ENCODE measurements around the gene SLC2A1.

The SLC2A1 gene

GRCh38 chr1:42887366-42887765 is 71.3 kb downstream of the SLC2A1 start:
- no peak overlapping the region for H3K23ac ChIP-seq (ENCODE audit: low read length)
- H2BK15ac ChIP-seq (replicated peaks; ENCODE audit: low read depth): no peak overlapping the region
- no peak overlapping the region for H3K4ac ChIP-seq (ENCODE audit: low read depth, low read length)
- no peak overlapping the region for H3K18ac ChIP-seq (ENCODE audit: low read length)
- no peaks in the 10 kb centered on the region for H3K36me3 ChIP-seq (ENCODE audit: control insufficient read depth, insufficient read depth, low read length)
- no peak overlapping the region for H2AK5ac ChIP-seq (ENCODE audit: low read length)
- no peak overlapping the region for H3K27ac ChIP-seq (ENCODE audit: low read depth, low read length)
- no peak overlapping the region for H4K5ac ChIP-seq (ENCODE audit: low read length)
- no peak overlapping the region for H4K8ac ChIP-seq (ENCODE audit: low read depth, low read length)
- DNase-seq: no peak
- no peak overlapping the region for H3K56ac ChIP-seq (ENCODE audit: low read length)
- H3K9ac ChIP-seq (ENCODE audit: low read length): no peak overlapping the region
- no peaks in the 10 kb centered on the region for H3K27me3 ChIP-seq (ENCODE audit: insufficient read depth, low read length, poor library complexity)
- no peak overlapping the region for H2BK120ac ChIP-seq (ENCODE audit: low read depth, low read length)
- no peaks in the 10 kb centered on the region for H3K79me1 ChIP-seq (ENCODE audit: low read length)
- no peak overlapping the region for H3K4me2 ChIP-seq (ENCODE audit: low read length)
- no peaks in the 10 kb centered on the region for H3K79me2 ChIP-seq (ENCODE audit: control insufficient read depth, insufficient read depth, low read length)
- WGBS (ENCODE audit: extremely low coverage, insufficient coverage, low lambda C conversion rate): no CpG with 5 or more reads among the region's 20 CpGs
- no peak overlapping the region for H2BK5ac ChIP-seq (ENCODE audit: low read length)
- H3K4me3 ChIP-seq (ENCODE audit: low read length): no peak overlapping the region
- H3K4me1 ChIP-seq (ENCODE audit: control insufficient read depth, low read depth, low read length): no peaks in the 10 kb centered on the region

GRCh38 chr1:42886800-42887199 is 71.9 kb downstream of the SLC2A1 start:
- Histone ChIP-seq H3K27me3 (ENCODE audit: insufficient read depth, low read length, poor library complexity) (no peaks in the 10 kb centered on the region), H2BK5ac (ENCODE audit: low read length) (no peak overlapping the region), H3K4me3 (ENCODE audit: low read length) (no peak overlapping the region), H3K27ac (ENCODE audit: low read depth, low read length) (no peak overlapping the region), H3K4me2 (ENCODE audit: low read length) (no peak overlapping the region), H2BK120ac (ENCODE audit: low read depth, low read length) (no peak overlapping the region), H2BK15ac (replicated peaks; ENCODE audit: low read depth) (no peak overlapping the region), H3K4me1 (ENCODE audit: control insufficient read depth, low read depth, low read length) (no peaks in the 10 kb centered on the region), H3K18ac (ENCODE audit: low read length) (no peak overlapping the region), H3K56ac (ENCODE audit: low read length) (no peak overlapping the region), H4K5ac (ENCODE audit: low read length) (no peak overlapping the region), H3K9ac (ENCODE audit: low read length) (no peak overlapping the region), H4K8ac (ENCODE audit: low read depth, low read length) (no peak overlapping the region), H2AK5ac (ENCODE audit: low read length) (no peak overlapping the region), H3K4ac (ENCODE audit: low read depth, low read length) (no peak overlapping the region), H3K79me2 (ENCODE audit: control insufficient read depth, insufficient read depth, low read length) (no peaks in the 10 kb centered on the region), H3K36me3 (ENCODE audit: control insufficient read depth, insufficient read depth, low read length) (no peaks in the 10 kb centered on the region), H3K23ac (ENCODE audit: low read length) (no peak overlapping the region), H3K79me1 (ENCODE audit: low read length) (no peaks in the 10 kb centered on the region)
- DNase-seq: no peak
- no CpG with 5 or more reads among the region's 21 CpGs for WGBS (ENCODE audit: extremely low coverage, insufficient coverage, low lambda C conversion rate)

GRCh38 chr1:42886046-42886739 is 72.5 kb downstream of the SLC2A1 start:
- H3K27me3 ChIP-seq (ENCODE audit: insufficient read depth, low read length, poor library complexity): no peaks in the 10 kb centered on the region
- no peak overlapping the region for H3K27ac ChIP-seq (ENCODE audit: low read depth, low read length)
- H4K5ac ChIP-seq (ENCODE audit: low read length): no peak overlapping the region
- no peak overlapping the region for H3K4me3 ChIP-seq (ENCODE audit: low read length)
- no peaks in the 10 kb centered on the region for H3K79me1 ChIP-seq (ENCODE audit: low read length)
- no peaks in the 10 kb centered on the region for H3K36me3 ChIP-seq (ENCODE audit: control insufficient read depth, insufficient read depth, low read length)
- H3K23ac ChIP-seq (ENCODE audit: low read length): no peak overlapping the region
- H2BK5ac ChIP-seq (ENCODE audit: low read length): no peak overlapping the region
- WGBS (ENCODE audit: extremely low coverage, insufficient coverage, low lambda C conversion rate): no CpG with 5 or more reads among the region's 16 CpGs
- H3K4ac ChIP-seq (ENCODE audit: low read depth, low read length): no peak overlapping the region
- H2BK15ac ChIP-seq (replicated peaks; ENCODE audit: low read depth): no peak overlapping the region
- no peaks in the 10 kb centered on the region for H3K4me1 ChIP-seq (ENCODE audit: control insufficient read depth, low read depth, low read length)
- no peak overlapping the region for H3K9ac ChIP-seq (ENCODE audit: low read length)
- H2AK5ac ChIP-seq (ENCODE audit: low read length): no peak overlapping the region
- H3K18ac ChIP-seq (ENCODE audit: low read length): no peak overlapping the region
- H3K4me2 ChIP-seq (ENCODE audit: low read length): no peak overlapping the region
- no peak overlapping the region for H4K8ac ChIP-seq (ENCODE audit: low read depth, low read length)
- H3K56ac ChIP-seq (ENCODE audit: low read length): no peak overlapping the region
- no peak overlapping the region for H2BK120ac ChIP-seq (ENCODE audit: low read depth, low read length)
- DNase-seq: no peak
- H3K79me2 ChIP-seq (ENCODE audit: control insufficient read depth, insufficient read depth, low read length): no peaks in the 10 kb centered on the region

- H2BK120ac ChIP-seq (ENCODE audit: low read depth, low read length): no peak overlapping the region
- no peak overlapping the region for H3K18ac ChIP-seq (ENCODE audit: low read length)
- H2BK15ac ChIP-seq (replicated peaks; ENCODE audit: low read depth): no peak overlapping the region
- no peak overlapping the region for H3K56ac ChIP-seq (ENCODE audit: low read length)
- no peak overlapping the region for H4K5ac ChIP-seq (ENCODE audit: low read length)
- no peak overlapping the region for H3K4me3 ChIP-seq (ENCODE audit: low read length)
- H2BK5ac ChIP-seq (ENCODE audit: low read length): no peak overlapping the region
- H3K79me2 ChIP-seq (ENCODE audit: control insufficient read depth, insufficient read depth, low read length): no peaks in the 10 kb centered on the region
- no peak overlapping the region for H4K8ac ChIP-seq (ENCODE audit: low read depth, low read length)
- WGBS (ENCODE audit: extremely low coverage, insufficient coverage, low lambda C conversion rate): no CpG with 5 or more reads among the region's 4 CpGs
- H3K23ac ChIP-seq (ENCODE audit: low read length): no peak overlapping the region
- H3K79me1 ChIP-seq (ENCODE audit: low read length): no peaks in the 10 kb centered on the region
- H3K27ac ChIP-seq (ENCODE audit: low read depth, low read length): no peak overlapping the region
- no peak overlapping the region for H3K4me2 ChIP-seq (ENCODE audit: low read length)
- no peak for DNase-seq
- no peaks in the 10 kb centered on the region for H3K27me3 ChIP-seq (ENCODE audit: insufficient read depth, low read length, poor library complexity)
- no peak overlapping the region for H2AK5ac ChIP-seq (ENCODE audit: low read length)
- no peaks in the 10 kb centered on the region for H3K36me3 ChIP-seq (ENCODE audit: control insufficient read depth, insufficient read depth, low read length)
- no peak overlapping the region for H3K4ac ChIP-seq (ENCODE audit: low read depth, low read length)
- H3K9ac ChIP-seq (ENCODE audit: low read length): no peak overlapping the region
- no peaks in the 10 kb centered on the region for H3K4me1 ChIP-seq (ENCODE audit: control insufficient read depth, low read depth, low read length)
These were observed 78.3 kb downstream of the SLC2A1 start for GRCh38 chr1:42880384-42880783.

GRCh38 chr1:42877380-42877779 is 81.3 kb downstream of the SLC2A1 start:
- Histone ChIP-seq H3K79me2 (ENCODE audit: control insufficient read depth, insufficient read depth, low read length) (no peaks in the 10 kb centered on the region), H3K56ac (ENCODE audit: low read length) (no peak overlapping the region), H2BK15ac (replicated peaks; ENCODE audit: low read depth) (no peak overlapping the region), H3K4me3 (ENCODE audit: low read length) (no peak overlapping the region), H3K4me2 (ENCODE audit: low read length) (no peak overlapping the region), H2AK5ac (ENCODE audit: low read length) (no peak overlapping the region), H3K79me1 (ENCODE audit: low read length) (no peaks in the 10 kb centered on the region), H3K27me3 (ENCODE audit: insufficient read depth, low read length, poor library complexity) (no peaks in the 10 kb centered on the region), H3K36me3 (ENCODE audit: control insufficient read depth, insufficient read depth, low read length) (no peaks in the 10 kb centered on the region), H3K27ac (ENCODE audit: low read depth, low read length) (no peak overlapping the region), H4K8ac (ENCODE audit: low read depth, low read length) (no peak overlapping the region), H4K5ac (ENCODE audit: low read length) (no peak overlapping the region), H3K4me1 (ENCODE audit: control insufficient read depth, low read depth, low read length) (no peaks in the 10 kb centered on the region), H3K18ac (ENCODE audit: low read length) (no peak overlapping the region), H2BK120ac (ENCODE audit: low read depth, low read length) (no peak overlapping the region), H3K4ac (ENCODE audit: low read depth, low read length) (no peak overlapping the region), H3K23ac (ENCODE audit: low read length) (no peak overlapping the region), H2BK5ac (ENCODE audit: low read length) (no peak overlapping the region), H3K9ac (ENCODE audit: low read length) (no peak overlapping the region)
- no CpG with 5 or more reads among the region's 2 CpGs for WGBS (ENCODE audit: extremely low coverage, insufficient coverage, low lambda C conversion rate)
- peak; percentile 76 for DNase-seq

GRCh38 chr1:42876009-42876408 is 82.7 kb downstream of the SLC2A1 start:
- H3K56ac ChIP-seq (ENCODE audit: low read length): no peak overlapping the region
- H4K8ac ChIP-seq (ENCODE audit: low read depth, low read length): no peak overlapping the region
- H3K9ac ChIP-seq (ENCODE audit: low read length): no peak overlapping the region
- H2AK5ac ChIP-seq (ENCODE audit: low read length): no peak overlapping the region
- H3K18ac ChIP-seq (ENCODE audit: low read length): no peak overlapping the region
- H3K27me3 ChIP-seq (ENCODE audit: insufficient read depth, low read length, poor library complexity): no peaks in the 10 kb centered on the region
- no peak overlapping the region for H3K27ac ChIP-seq (ENCODE audit: low read depth, low read length)
- no peaks in the 10 kb centered on the region for H3K36me3 ChIP-seq (ENCODE audit: control insufficient read depth, insufficient read depth, low read length)
- no peak for DNase-seq
- H3K4me1 ChIP-seq (ENCODE audit: control insufficient read depth, low read depth, low read length): no peaks in the 10 kb centered on the region
- no peak overlapping the region for H3K4me2 ChIP-seq (ENCODE audit: low read length)
- no peak overlapping the region for H4K5ac ChIP-seq (ENCODE audit: low read length)
- H3K23ac ChIP-seq (ENCODE audit: low read length): no peak overlapping the region
- H2BK120ac ChIP-seq (ENCODE audit: low read depth, low read length): no peak overlapping the region
- H3K4ac ChIP-seq (ENCODE audit: low read depth, low read length): no peak overlapping the region
- H3K79me2 ChIP-seq (ENCODE audit: control insufficient read depth, insufficient read depth, low read length): no peaks in the 10 kb centered on the region
- no peak overlapping the region for H2BK15ac ChIP-seq (replicated peaks; ENCODE audit: low read depth)
- H3K4me3 ChIP-seq (ENCODE audit: low read length): no peak overlapping the region
- no peak overlapping the region for H2BK5ac ChIP-seq (ENCODE audit: low read length)
- H3K79me1 ChIP-seq (ENCODE audit: low read length): no peaks in the 10 kb centered on the region

Measured in mesendoderm (in vitro differentiated cells).